ENCODE results near the gene UFSP1.

The UFSP1 gene

DNA sequence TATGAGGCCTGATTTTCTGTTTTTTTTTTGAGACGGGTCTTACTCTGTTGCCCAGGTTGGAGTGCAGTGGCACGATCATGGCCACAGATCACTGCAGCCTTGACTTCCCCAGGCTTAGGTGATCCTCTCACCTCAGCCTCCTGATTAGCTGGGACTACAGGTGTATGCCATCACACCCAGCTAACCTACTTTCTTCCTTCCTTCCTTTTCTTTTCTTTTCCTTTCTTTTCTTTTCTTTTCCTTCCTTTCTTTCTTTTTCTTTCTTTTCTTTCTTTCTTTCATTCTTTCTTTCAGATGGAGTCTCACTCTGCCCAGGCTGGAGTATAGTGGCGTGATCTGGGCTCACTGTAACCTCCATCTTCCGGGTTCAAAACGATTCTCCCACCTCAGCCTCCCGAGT lies 10.8 kb downstream of the UFSP1 start:
- Mint-ChIP-seq H3K4me3 (peak overlapping the region; percentile 22), H3K4me1 (peaks cover 56% of the 10 kb centered on the region), H3K36me3 (ENCODE audit: low read depth) (peaks cover 81% of the 10 kb centered on the region), H3K27me3 (no peaks in the 10 kb centered on the region), H3K27ac (no peak overlapping the region), H3K9me3 (no peaks in the 10 kb centered on the region)
- ATAC-seq (no peak), DNase-seq (no peak)

DNA sequence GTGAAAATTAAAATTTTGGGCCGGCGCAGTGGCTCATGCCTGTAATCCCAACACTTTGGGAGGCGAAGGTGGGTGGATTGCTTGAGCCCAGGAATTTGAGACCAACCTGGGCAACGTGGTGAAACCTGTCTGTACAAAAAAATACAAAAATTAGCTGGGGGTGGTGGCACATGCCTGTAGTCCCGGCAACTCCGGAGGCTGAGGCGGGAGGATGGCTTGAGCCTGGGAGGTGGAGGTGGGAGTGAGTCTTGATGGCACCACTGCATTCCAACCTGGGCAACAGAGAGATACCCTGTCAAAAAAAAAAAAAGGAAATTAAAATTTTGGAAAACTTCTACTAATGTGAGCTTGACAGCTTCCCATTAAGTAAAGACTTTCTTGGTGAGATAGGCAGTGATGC lies 11.5 kb downstream of the UFSP1 start:
- H3K4me1 Mint-ChIP-seq, result peaks cover 54% of the 10 kb centered on the region
- ATAC-seq, result no peak

DNA sequence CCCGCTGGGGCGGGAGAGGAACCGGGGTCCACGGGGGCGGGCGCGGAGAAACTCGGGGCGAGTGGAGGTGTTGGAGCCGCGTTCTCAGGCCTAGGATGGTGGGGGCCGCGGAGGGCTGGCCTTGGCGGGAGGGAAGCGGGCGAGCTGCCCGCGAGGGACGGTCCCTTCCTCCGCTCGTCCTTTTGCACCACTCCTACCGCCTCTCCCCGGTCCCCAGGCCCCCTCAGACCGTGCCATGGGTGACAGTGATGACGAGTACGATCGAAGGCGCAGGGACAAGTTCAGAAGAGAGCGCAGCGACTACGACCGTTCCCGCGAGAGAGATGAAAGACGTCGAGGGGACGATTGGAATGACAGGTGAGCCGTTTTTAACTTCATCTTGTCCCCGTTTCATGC lies 14.2 kb downstream of the UFSP1 start:
- Mint-ChIP-seq H3K4me3 (peak overlapping the region; percentile 97), H3K27me3 (no peaks in the 10 kb centered on the region), H3K9me3 (no peaks in the 10 kb centered on the region), H3K36me3 (ENCODE audit: low read depth) (peaks cover 74% of the 10 kb centered on the region), H3K4me1 (peaks cover 56% of the 10 kb centered on the region), H3K27ac (peak overlapping the region; percentile 97)
- DNase-seq (peak; percentile 49), ATAC-seq (peak; percentile 45)

More for the DNA sequence above, 11.5 kb downstream of the UFSP1 start:
- peaks cover 81% of the 10 kb centered on the region for H3K36me3 Mint-ChIP-seq (ENCODE audit: low read depth)
- H3K9me3 Mint-ChIP-seq, result no peaks in the 10 kb centered on the region
- H3K27ac Mint-ChIP-seq, result peak overlapping the region; percentile 67
- no peak for DNase-seq
- H3K4me3 Mint-ChIP-seq, result peak overlapping the region; percentile 52
- H3K27me3 Mint-ChIP-seq, result no peaks in the 10 kb centered on the region

DNA sequence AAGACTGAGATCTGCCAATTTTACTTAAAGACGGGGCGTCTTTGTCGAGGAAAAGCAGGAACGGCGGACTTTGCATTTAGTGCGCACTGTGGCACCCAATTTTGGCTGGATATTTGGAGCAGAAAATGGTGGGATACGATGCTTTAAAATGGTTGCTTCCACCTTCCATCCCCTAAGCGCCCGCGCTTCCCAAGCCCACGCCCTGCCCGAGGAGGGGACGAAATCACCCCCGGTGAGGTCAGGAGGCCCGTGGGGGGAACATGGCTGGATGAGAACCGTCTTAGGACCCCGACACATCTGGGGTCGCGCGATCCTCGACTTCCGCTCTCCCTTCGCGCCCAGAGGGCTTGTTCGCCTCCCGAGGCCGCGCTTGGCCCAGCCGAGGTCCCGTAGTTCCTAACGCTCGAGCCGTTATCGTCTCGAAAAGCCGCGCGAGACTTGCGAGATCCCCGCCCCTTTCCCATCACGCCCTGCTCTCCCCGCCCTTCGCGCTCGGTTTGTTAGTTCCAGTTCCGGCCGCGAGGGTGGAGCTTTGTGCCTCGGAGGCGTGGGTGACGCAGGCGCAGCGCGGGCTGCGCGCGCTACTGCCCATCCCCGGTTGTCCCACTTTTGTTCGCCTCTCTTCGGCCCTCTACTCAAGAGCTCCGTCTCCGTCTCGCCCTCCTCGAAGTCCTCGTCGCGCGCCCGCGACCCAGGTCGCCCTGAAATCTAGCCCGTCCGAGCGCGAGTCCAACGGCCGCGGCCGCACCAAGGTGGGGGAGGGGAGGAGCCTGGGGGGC lies 14.7 kb downstream of the UFSP1 start, which contains the start of gene SRRT:
Gene SRRT (plus strand): TSS at position 527 of the 779 bp plus-strand sequence. CDS start 488 bp downstream, outside the sequence.
- Mint-ChIP-seq H3K4me1 (peaks cover 52% of the 10 kb centered on the region), H3K36me3 (ENCODE audit: low read depth) (peaks cover 71% of the 10 kb centered on the region)
- DNase-seq, result peak; percentile 99

DNA sequence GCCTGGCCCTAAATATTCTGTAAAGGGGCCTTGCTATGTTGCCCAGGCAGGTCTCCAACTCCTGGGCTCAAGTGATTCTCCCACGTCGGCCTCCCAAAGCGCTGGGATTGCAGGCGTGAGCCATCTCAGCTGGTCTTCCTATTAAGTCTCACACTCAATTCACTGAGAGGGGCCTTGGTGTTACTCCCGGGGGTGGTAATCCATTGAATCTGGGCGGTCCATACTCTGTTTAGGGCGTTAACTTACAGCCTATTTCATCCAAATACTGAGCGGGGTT lies 15.3 kb downstream of the UFSP1 start:
- Mint-ChIP-seq H3K36me3 (ENCODE audit: low read depth) (peaks cover 65% of the 10 kb centered on the region), H3K4me1 (peaks cover 48% of the 10 kb centered on the region), H3K9me3 (no peaks in the 10 kb centered on the region), H3K27ac (peak overlapping the region; percentile 97), H3K4me3 (peak overlapping the region; percentile 97), H3K27me3 (no peaks in the 10 kb centered on the region)
- peak; percentile 14 for DNase-seq
- no peak for ATAC-seq

More for the DNA sequence above, 14.7 kb downstream of the UFSP1 start, which contains the start of gene SRRT:
- H3K4me3 Mint-ChIP-seq, result peak within 1 kb of the TSS; percentile 97
- no peaks in the 10 kb centered on the region for H3K9me3 Mint-ChIP-seq
- no peaks in the 10 kb centered on the region for H3K27me3 Mint-ChIP-seq
- ATAC-seq, result peak; percentile 91
- H3K27ac Mint-ChIP-seq, result peak within 1 kb of the TSS; percentile 97

DNA sequence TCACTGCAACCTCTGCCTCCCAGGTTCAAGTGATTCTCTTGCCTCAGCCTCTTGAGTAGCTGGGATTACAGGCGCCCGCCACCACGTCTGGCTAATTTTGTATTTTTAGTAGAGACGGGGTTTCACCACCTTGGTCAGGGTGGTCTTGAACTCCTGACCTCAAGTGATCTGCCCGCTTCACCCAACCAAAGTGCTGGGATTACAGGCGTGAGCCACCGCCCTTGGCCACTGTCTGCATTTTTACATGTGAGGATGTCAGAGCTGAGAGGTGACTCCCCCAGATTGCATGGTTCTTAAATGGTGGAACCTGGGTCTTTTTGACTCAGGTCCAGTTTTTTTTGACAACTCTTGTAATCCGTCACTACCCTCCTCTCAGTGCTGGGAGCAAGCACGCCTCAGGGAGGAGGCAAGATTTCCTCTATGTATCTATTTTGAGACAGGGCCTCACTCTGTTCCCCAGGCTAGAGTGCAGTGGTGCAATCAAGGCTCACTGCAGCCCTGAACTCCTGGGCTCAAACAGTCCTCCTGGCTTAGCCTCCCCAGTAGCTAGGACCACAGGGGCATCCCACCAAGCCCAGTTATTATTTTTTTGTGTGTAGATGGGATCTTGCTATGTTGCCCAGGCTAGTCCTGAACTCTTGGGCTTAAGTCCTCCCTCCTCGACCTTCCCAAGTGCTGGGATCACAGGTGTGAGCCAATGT lies 15.8 kb downstream of the UFSP1 start:
- peaks cover 48% of the 10 kb centered on the region for H3K4me1 Mint-ChIP-seq

DNA sequence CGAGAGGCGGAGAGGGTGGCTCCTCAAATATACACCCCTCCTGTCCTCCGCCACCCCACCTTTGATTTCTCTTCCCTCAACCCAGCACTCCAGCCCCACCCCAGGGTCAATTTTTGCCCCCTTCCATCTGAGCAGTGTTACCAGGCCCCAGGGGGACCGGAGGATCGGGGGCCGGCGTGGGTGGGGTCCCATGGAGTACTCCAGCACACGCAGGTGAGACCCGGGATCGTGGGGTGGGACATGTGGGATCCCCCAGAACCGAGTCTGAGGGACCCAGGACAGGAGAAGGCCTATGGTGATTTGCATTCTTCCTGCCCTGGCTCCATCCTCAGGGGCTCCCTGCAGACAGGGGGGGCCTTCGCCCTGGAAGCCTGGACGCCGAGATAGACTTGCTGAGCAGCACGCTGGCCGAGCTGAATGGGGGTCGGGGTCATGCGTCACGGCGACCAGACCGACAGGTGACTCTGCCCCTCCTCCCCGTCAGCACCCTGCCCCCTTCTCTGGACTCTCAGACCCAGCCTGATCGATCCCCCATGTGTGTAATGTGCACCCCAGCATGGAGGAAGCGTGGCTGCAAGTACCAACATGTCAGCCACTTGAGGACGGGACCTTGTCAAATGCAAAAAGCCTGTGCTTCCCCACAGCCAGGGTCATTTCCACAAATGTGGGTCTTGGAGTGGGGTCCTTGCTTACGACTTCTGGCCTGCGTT lies 21.6 kb downstream of the UFSP1 start:
- Mint-ChIP-seq H3K27me3 (no peaks in the 10 kb centered on the region), H3K27ac (peak overlapping the region; percentile 68), H3K36me3 (ENCODE audit: low read depth) (peaks cover 15% of the 10 kb centered on the region), H3K4me1 (peaks cover 20% of the 10 kb centered on the region), H3K9me3 (no peaks in the 10 kb centered on the region), H3K4me3 (peak overlapping the region; percentile 87)
- ATAC-seq (no peak), DNase-seq (no peak)

More for the DNA sequence above, 15.8 kb downstream of the UFSP1 start:
- DNase-seq (no peak), ATAC-seq (no peak)
- Mint-ChIP-seq H3K9me3 (no peaks in the 10 kb centered on the region), H3K4me3 (peak overlapping the region; percentile 97), H3K27ac (peak overlapping the region; percentile 97), H3K27me3 (no peaks in the 10 kb centered on the region), H3K36me3 (ENCODE audit: low read depth) (peaks cover 60% of the 10 kb centered on the region)

DNA sequence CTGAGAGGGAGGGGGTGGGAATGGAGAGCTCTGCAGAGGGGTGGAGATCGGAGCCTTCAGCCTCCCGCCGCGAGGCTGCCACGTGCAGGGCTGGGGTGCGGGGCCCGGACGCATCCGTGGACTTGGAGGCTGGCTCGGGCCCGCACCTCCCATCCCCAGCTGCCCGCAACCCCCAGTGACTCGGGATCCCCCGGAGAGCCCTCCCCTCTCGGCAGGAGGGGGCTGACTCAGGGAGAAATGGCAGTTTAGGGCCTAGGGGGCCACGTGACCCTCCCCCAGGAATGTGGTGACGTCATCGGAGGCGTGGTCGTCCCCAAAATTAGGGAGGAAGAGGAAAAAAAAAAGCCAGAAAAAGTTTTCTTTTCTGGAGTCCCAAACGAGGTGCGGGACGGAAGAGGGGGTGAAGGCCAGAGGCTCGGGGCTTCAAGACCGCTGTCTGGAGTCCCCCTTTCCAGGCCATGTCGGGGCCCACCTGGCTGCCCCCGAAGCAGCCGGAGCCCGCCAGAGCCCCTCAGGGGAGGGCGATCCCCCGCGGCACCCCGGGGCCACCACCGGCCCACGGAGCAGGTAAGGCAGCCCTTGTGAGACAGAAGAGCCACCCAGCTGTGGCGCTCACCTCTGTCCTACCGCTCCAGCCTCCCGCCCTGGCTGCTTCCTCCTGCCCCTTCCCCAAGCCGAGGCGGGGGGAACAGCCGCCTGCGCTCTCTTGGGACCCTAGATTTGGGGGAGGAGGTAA lies 22.3 kb downstream of the UFSP1 start, which contains the start of gene TRIP6:
Gene TRIP6 (plus strand): TSS at position 348 of the 736 bp plus-strand sequence. CDS start 111 bp downstream, at position 459.
- Mint-ChIP-seq H3K9me3 (no peaks in the 10 kb centered on the region), H3K27ac (peak within 1 kb of the TSS; percentile 92), H3K36me3 (ENCODE audit: low read depth) (peaks cover 16% of the 10 kb centered on the region), H3K4me1 (peaks cover 17% of the 10 kb centered on the region), H3K27me3 (no peaks in the 10 kb centered on the region), H3K4me3 (peak within 1 kb of the TSS; percentile 87)
- ATAC-seq, result peak; percentile 66
- DNase-seq, result peak; percentile 82

DNA sequence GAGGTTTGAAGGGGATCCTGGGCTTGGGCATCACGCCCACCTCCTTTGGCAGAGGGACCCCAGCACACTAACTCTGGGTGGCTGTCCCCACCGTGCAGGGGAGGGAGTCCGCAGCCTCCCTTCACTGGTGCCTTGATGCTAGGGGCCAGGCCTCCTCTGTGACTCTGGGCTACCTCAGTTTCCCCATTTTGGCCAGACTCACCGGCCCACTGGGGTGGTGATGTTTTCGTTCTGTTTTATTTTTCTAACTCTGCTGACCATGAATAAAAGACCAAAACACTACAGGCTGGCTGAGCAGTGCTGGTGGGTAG lies 22.8 kb downstream of the UFSP1 start:
- Mint-ChIP-seq H3K4me1 (peaks cover 17% of the 10 kb centered on the region), H3K9me3 (no peaks in the 10 kb centered on the region), H3K27me3 (no peaks in the 10 kb centered on the region), H3K4me3 (peak overlapping the region; percentile 87), H3K27ac (peak overlapping the region; percentile 92), H3K36me3 (ENCODE audit: low read depth) (peaks cover 16% of the 10 kb centered on the region)
- DNase-seq (no peak), ATAC-seq (no peak)

DNA sequence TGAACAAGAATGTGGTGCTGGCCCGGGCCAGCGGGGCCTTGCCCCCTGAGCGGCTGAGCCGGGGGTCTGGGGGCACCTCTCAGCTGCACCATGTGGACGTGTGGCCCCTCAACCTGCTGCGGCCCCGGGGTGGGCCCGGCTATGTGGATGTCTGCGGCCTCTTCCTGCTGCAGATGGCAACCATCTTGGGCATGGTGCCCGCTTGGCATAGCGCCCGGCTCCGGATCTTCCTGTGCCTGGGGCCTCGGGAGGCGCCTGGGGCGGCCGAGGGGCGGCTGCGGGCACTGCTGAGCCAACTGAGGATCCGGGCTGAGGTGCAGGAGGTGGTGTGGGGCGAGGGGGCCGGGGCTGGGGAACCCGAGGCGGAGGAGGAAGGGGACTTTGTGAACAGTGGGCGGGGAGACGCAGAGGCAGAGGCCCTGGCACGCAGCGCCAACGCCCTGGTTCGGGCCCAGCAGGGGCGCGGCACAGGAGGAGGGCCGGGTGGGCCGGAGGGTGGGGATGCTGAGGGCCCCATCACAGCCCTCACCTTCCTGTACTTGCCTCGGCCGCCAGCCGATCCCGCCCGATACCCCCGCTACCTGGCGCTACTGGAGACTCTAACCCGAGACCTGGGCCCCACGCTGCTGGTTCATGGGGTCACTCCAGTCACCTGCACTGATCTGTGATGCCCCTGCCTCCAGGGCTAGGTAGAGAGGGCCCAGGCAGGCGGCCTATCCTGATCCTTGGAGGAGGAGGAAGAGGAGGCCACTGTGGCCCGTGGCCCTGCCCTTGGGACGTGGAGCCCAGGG lies 23.4 kb downstream of the UFSP1 start:
- Mint-ChIP-seq H3K4me3 (peak overlapping the region; percentile 87), H3K4me1 (peaks cover 17% of the 10 kb centered on the region), H3K9me3 (no peaks in the 10 kb centered on the region), H3K27ac (peak overlapping the region; percentile 92), H3K27me3 (no peaks in the 10 kb centered on the region), H3K36me3 (ENCODE audit: low read depth) (peaks cover 13% of the 10 kb centered on the region)
- peak; percentile 39 for ATAC-seq
- DNase-seq, result peak; percentile 44

DNA sequence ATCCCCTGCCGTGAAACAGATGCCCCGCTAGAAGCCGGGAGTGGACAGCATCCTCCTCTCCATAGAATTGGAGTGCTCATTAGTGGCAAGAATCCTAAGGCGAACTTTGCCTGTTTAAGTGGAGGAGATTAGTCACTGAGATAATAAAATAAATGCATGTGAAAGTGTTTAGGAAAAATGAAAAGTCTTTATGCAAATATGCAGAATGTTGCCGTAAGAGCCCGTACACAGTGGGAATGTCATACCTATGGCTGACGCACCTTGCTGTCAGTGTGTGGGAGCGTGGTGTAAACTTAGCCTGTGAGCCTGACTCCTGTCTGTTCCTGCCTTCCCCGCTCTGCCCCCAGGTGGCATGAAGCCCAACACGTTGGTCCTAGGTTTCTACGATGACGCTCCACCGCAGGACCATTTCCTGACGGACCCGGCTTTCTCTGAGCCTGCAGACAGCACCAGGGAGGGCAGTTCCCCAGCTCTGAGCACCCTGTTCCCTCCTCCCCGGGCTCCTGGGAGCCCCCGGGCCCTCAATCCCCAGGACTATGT lies 24.1 kb downstream of the UFSP1 start:
- Mint-ChIP-seq H3K27ac (no peak overlapping the region), H3K4me3 (no peak overlapping the region), H3K27me3 (no peaks in the 10 kb centered on the region), H3K9me3 (no peaks in the 10 kb centered on the region), H3K36me3 (ENCODE audit: low read depth) (peaks cover 15% of the 10 kb centered on the region), H3K4me1 (peaks cover 17% of the 10 kb centered on the region)
- no peak for DNase-seq
- ATAC-seq, result no peak

DNA sequence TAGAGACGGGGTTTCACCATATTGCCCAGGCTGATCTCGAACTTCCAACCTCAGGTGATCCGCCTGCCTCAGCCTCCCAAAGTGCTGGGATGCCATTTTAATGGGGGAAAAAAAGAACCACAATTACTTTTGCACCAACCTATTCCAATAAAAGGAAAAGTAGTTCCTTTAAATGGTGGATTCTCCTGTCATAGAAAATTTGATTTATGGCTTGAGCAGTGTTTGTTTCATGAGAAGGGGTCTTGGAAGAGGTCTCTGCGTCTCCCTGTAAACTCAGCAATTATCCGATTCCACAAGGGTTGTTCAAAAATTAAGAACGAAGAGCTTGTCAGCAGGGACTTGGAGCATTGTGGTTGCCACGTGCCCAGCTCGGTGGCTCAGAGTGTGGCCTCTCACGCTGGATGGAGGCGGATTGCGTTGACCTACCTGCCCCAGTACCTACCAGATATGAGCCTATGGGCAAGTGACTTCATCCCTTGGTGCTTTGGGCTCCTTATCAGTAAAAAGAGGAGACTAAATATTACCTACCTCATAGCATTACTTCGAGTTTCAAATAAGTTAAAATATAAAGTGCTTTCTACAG lies 25.2 kb downstream of the UFSP1 start:
- DNase-seq (no peak), ATAC-seq (no peak)
- H3K9me3 Mint-ChIP-seq, result no peaks in the 10 kb centered on the region
- H3K36me3 Mint-ChIP-seq (ENCODE audit: low read depth), result peaks cover 15% of the 10 kb centered on the region
- no peak overlapping the region for H3K27ac Mint-ChIP-seq
- H3K27me3 Mint-ChIP-seq, result no peaks in the 10 kb centered on the region
- H3K4me3 Mint-ChIP-seq, result no peak overlapping the region
- H3K4me1 Mint-ChIP-seq, result peaks cover 17% of the 10 kb centered on the region

DNA sequence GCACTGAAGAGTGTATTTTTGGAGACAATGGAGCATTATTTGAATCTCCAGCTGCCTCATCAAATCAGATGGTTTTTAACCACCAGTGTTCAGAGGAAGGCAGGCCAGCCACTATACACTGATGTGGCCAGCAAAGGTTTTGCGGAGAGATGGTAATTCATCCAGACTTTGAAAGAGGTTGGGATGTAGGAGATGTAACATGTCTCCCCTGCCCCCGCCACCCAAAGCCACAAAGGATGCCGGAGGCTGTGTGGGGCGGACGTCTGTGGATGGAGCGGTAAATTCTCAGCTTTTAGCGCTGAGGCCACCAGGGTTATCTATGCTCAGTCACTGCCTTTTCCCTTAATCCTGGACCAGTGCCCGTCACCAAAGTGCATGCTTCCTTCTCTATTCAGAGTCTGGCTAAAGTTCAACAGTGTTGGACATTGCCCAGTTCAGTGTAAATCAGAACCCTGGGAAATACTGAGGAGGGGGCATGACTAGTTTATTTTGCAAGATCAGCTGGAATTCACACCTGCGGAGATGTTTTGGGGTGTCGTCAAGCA lies 26.0 kb downstream of the UFSP1 start:
- H3K27me3 Mint-ChIP-seq, result no peaks in the 10 kb centered on the region
- no peaks in the 10 kb centered on the region for H3K9me3 Mint-ChIP-seq
- H3K4me3 Mint-ChIP-seq, result no peak overlapping the region
- H3K36me3 Mint-ChIP-seq (ENCODE audit: low read depth), result peaks cover 15% of the 10 kb centered on the region
- peaks cover 15% of the 10 kb centered on the region for H3K4me1 Mint-ChIP-seq
- ATAC-seq (no peak), DNase-seq (no peak)
- H3K27ac Mint-ChIP-seq, result no peak overlapping the region
